Peyer's patch (tissue), 4 donors: ENCODE results near the gene P2RY14. TPM values are rescaled to one million over a fixed set of nuclear protein-coding genes. Genes with fewer than 3 reads are reported as not detected.

Source experiments
- DNase-seq, 3 donors: peaks; one replicate each; pipeline ENCODE4 v3.0.0-alpha.2; 2017 to 2019
- H3K27ac ChIP-seq, 4 donors: fragments of 200-600 bp; sonication (generic); one replicate each; pipeline ENCODE4 v1.5.1; 2016 to 2019
- H3K27me3 ChIP-seq, 2 donors: fragments of 200-600 bp; sonication (generic); one replicate each; pipeline ENCODE4 v1.5.1; 2019
- H3K36me3 ChIP-seq, 3 donors: fragments of 200-600 bp; sonication (generic); one replicate each; pipeline ENCODE4 v1.5.1; 2016 to 2019
- H3K4me1 ChIP-seq, 4 donors: fragments of 200-600 bp; sonication (generic); one replicate each; pipeline ENCODE4 v1.5.1; 2016 to 2019
- H3K4me3 ChIP-seq, 4 donors: fragments of 200-600 bp; sonication (generic); 1 replicate in 3 of 4; 2 replicates in 1 of 4; pipeline ENCODE4 v1.5.1; 2016 to 2019; ENCODE audit warnings: mild to moderate bottlenecking in 1 of 4
- H3K9me3 ChIP-seq, 4 donors: fragments of 200-600 bp; sonication (generic); one replicate each; pipeline ENCODE4 v1.5.1; 2016 to 2019; ENCODE audit warnings: mild to moderate bottlenecking in 1 of 4
- CTCF ChIP-seq, 6 experiments: fragments of 450-650 bp in 4 of 6; fragments of 200-600 bp in 2 of 6; sonication (generic) in 1 of 6; IDR thresholded peaks; one replicate each; pipeline ENCODE4 v1.5.1; 2017 to 2019; ENCODE audit warnings: antibody characterized with exemption in 6 of 6, mild to moderate bottlenecking in 3 of 6, moderate library complexity in 1 of 6
- POLR2A ChIP-seq, 2 donors: fragments of 450-650 bp; IDR thresholded peaks; one replicate each; pipeline ENCODE4 v1.5.1; 2017; ENCODE audit warnings: antibody characterized with exemption in 2 of 2, mild to moderate bottlenecking in 2 of 2, moderate library complexity in 2 of 2
- total RNA-seq, 4 donors: library from RNA; depleted of rRNA; stranded (reverse); fragments of >200 nt; gene quantifications; one replicate each; pipeline ENCODE4 v1.1.0, GENCODE V29; 2016

Gene P2RY14
- total RNA-seq, 4 donors from 2014 or later: 1.2 to 3.6 (median 2.0) TPM

GRCh38 chr3:151204530-151205402 lies 73.6 kb downstream of the P2RY14 start:
- H3K4me1 ChIP-seq: peaks cover 0 to under 1% (median 0%) of the 10 kb centered on the region in 4 donors
- no peaks in the 10 kb centered on the region for H3K9me3 ChIP-seq
- TF ChIP-seq POLR2A (IDR thresholded peaks at IDR 0.05) (peak in 1 of 2 donors; percentile 22), CTCF (IDR thresholded peaks at IDR 0.05) (no peak)
- no peak overlapping the region for H3K4me3 ChIP-seq
- H3K27me3 ChIP-seq: no peaks in the 10 kb centered on the region
- H3K36me3 ChIP-seq: no peaks in the 10 kb centered on the region
- peak overlapping the region in 3 of 4 donors; percentile 48 to 68 (median 66) for H3K27ac ChIP-seq
- DNase-seq: no peak

GRCh38 chr3:151203051-151203420 lies 75.3 kb downstream of the P2RY14 start, which contains the start of gene GPR171:
Gene GPR171 (minus strand): TSS chr3:151203216. CDS start chr3:151199386, 3,830 bp downstream.
- DNase-seq: peak in 2 of 3 donors; percentile 30 to 78
- Histone ChIP-seq H3K27me3 (no peaks in the 10 kb centered on the region), H3K36me3 (no peaks in the 10 kb centered on the region), H3K27ac (peak within 1 kb of the TSS; percentile 46 to 71 (median 63)), H3K4me3 (peak within 1 kb of the TSS; percentile 13 to 34 (median 22)), H3K9me3 (no peaks in the 10 kb centered on the region), H3K4me1 (peaks cover 0 to 5% (median 0%) of the 10 kb centered on the region in 4 donors)
- TF ChIP-seq POLR2A (IDR thresholded peaks at IDR 0.05) (peak; percentile 48 to 61), CTCF (IDR thresholded peaks at IDR 0.05) (no peak)

GRCh38 chr3:151201051-151201730 lies 77.2 kb downstream of the P2RY14 start:
- no peak for DNase-seq
- TF ChIP-seq POLR2A (IDR thresholded peaks at IDR 0.05): no peak
- no peak for TF ChIP-seq CTCF (IDR thresholded peaks at IDR 0.05)
- Histone ChIP-seq H3K4me3 (peak overlapping the region in 3 of 4 donors; percentile 4 to 34 (median 26)), H3K36me3 (no peaks in the 10 kb centered on the region), H3K27ac (peak overlapping the region; percentile 7 to 71 (median 63)), H3K9me3 (no peaks in the 10 kb centered on the region), H3K27me3 (no peaks in the 10 kb centered on the region), H3K4me1 (peaks cover 0 to 5% (median 0%) of the 10 kb centered on the region in 4 donors)

GRCh38 chr3:151200586-151200985 lies 77.8 kb downstream of the P2RY14 start:
- H3K4me1 ChIP-seq: peaks cover 0 to 5% (median 0%) of the 10 kb centered on the region in 4 donors
- no peaks in the 10 kb centered on the region for H3K9me3 ChIP-seq
- H3K36me3 ChIP-seq: no peaks in the 10 kb centered on the region
- no peaks in the 10 kb centered on the region for H3K27me3 ChIP-seq
- H3K4me3 ChIP-seq: peak overlapping the region in 2 of 4 donors; percentile 1 to 34
- TF ChIP-seq CTCF (IDR thresholded peaks at IDR 0.05) (no peak), POLR2A (IDR thresholded peaks at IDR 0.05) (no peak)
- no peak for DNase-seq
- H3K27ac ChIP-seq: peak overlapping the region; percentile 7 to 71 (median 63)

GRCh38 chr3:151199554-151200438 lies 78.5 kb downstream of the P2RY14 start:
- Histone ChIP-seq H3K4me1 (peaks cover 0 to 5% (median 0%) of the 10 kb centered on the region in 4 donors), H3K36me3 (no peaks in the 10 kb centered on the region), H3K27ac (peak overlapping the region in 1 of 4 donors; percentile 17), H3K27me3 (no peaks in the 10 kb centered on the region), H3K4me3 (peak overlapping the region in 1 of 4 donors; percentile 1), H3K9me3 (no peaks in the 10 kb centered on the region)
- TF ChIP-seq CTCF (IDR thresholded peaks at IDR 0.05) (no peak), POLR2A (IDR thresholded peaks at IDR 0.05) (no peak)
- no peak for DNase-seq
